Mammary epithelial cell (primary cell): ENCODE results near the gene ANO7.

Experiments used
- EZH2 ChIP-seq: IDR thresholded peaks from 2 replicates; pipeline ENCODE4 v1.6.1; 2012; ENCODE audit warnings: low read length, inconsistent platforms, borderline replicate concordance
- TF ChIP-seq, protein P1 (sequence below), 2 donors: IDR thresholded peaks in 1 of 2; conservative IDR thresholded peaks in 1 of 2; 2 replicates each; pipeline ENCODE4 v1.5.1; 2011 to 2012; ENCODE audit warnings: inconsistent platforms in 2 of 2, low read length in 2 of 2, mild to moderate bottlenecking in 2 of 2, control low read depth in 1 of 2, low read depth in 1 of 2; ENCODE audit not compliant: insufficient read depth in 1 of 2; ENCODE audit errors: extremely low read depth in 1 of 2

DNA sequence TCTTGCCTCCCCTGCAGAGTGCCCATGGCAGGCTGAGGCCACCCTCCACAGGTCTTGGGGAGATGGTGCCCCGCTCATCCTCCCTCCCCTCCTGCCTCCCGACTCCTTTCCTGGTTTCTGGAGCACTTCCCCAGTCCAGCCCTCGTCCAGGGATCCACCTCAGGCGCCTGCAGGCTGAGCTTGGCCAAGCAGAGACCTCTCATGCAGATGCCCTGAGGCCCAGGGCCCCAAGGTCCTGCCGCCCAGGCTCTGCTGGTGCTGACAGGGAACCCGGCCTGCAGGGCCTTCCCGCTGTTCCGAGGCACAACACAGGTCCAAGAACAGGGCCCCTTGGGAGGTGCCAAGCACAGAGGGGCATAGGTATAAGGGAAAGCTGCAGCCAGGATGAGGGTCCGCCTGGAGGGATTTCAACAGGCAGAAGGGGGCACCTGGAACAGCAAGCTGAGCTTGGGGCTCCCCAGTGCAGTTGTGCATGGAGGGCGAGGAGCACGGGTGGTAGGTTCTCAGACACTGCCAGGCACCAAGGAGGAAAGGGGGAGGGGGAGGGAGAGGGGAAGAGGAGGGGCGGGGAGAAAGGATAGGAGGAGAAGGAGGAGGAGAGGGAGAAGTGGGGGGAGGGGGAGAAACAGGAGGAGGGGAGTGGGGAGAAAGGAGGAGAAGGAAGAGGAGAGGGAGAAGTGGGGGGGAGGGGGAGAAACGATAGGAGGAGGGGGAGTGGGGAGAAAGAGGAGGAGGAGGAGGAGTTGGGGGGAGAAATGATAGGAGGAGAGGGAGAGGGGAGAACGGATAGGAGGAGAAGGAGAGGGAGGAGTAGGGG lies 1.2 kb upstream of the ANO7 start:
- TF ChIP-seq, protein P1, sequence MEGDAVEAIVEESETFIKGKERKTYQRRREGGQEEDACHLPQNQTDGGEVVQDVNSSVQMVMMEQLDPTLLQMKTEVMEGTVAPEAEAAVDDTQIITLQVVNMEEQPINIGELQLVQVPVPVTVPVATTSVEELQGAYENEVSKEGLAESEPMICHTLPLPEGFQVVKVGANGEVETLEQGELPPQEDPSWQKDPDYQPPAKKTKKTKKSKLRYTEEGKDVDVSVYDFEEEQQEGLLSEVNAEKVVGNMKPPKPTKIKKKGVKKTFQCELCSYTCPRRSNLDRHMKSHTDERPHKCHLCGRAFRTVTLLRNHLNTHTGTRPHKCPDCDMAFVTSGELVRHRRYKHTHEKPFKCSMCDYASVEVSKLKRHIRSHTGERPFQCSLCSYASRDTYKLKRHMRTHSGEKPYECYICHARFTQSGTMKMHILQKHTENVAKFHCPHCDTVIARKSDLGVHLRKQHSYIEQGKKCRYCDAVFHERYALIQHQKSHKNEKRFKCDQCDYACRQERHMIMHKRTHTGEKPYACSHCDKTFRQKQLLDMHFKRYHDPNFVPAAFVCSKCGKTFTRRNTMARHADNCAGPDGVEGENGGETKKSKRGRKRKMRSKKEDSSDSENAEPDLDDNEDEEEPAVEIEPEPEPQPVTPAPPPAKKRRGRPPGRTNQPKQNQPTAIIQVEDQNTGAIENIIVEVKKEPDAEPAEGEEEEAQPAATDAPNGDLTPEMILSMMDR (conservative IDR thresholded peaks at IDR 0.05 in 1 of 2, IDR thresholded peaks at IDR 0.05 in 1 of 2; ENCODE audit: extremely low read depth in 1 of 2, insufficient read depth in 1 of 2, low read depth in 1 of 2, low read length in 2 of 2): no peak
- no peak for TF ChIP-seq EZH2
